ENCODE data around the gene WDFY4. TPM values are rescaled to one million over a fixed set of nuclear protein-coding genes. Genes with fewer than 3 reads are reported as not detected.

Gene WDFY4
- total and polyA plus RNA-seq, 2 experiments from 2014 or later = not detected

DNA sequence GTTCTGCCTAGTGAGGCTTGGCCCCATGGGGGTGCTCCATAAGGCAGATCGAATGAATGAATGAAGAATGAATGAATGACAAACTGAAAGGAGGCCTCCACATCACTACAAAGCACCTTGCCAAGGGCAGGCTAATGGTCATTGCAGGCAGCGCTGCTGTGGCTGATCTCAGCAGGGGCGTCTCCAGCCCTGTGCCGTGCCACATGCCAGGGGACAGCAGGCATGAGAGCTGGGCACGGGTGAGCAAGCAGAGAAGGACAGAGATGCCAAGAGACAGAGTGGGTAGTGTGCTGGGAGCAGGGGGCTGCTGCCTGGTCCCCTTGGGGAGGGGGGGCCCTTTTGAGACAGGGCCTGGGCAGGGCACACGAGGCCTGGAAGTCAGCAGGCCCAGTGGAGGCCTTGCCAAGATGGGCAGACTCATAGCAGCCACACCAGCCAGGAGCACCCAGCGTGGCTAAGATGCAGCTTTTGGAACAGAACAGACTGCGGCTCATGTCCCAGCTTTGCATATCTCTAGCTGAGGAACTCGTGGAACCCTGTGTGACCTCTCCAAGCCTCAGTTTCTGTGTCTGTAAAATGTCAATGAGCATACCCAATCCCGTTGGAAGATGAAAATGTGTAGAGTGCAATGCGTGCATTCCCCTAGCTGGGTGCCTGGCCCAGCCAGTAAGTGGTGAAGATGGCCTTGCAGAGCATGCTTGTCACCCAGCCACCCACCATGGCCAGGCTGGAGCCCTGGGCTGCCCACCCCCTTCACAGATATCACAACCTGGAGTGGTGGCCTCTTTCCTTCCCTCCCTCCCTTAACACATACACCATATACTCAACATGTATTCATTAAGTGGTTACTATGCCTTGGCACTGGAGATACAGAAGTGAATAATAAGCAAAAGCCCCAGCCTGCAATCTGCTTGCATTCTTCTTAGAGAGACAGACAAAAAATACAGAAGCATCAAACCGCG is 316.0 kb downstream of the WDFY4 start:
- 0 out of 2 replicates have a peak, but pooled peaks cover 8% of the 10 kb centered on the region for H3K27me3 ChIP-seq (replicated peaks; ENCODE audit: insufficient read depth)
- H3K9me2 ChIP-seq (ENCODE audit: insufficient read depth) = no peaks in the 10 kb centered on the region
- H2AFZ ChIP-seq = no peak overlapping the region
- no peak overlapping the region for H3K27ac ChIP-seq
- no peaks in the 10 kb centered on the region for H4K20me1 ChIP-seq (ENCODE audit: insufficient read depth)
- H3K4me1 ChIP-seq (ENCODE audit: insufficient read depth) = no peaks in the 10 kb centered on the region
- no peaks in the 10 kb centered on the region for H3K79me2 ChIP-seq (ENCODE audit: insufficient read depth)
- WGBS, 2 experiments (ENCODE audit: low coverage in 1 of 2, low lambda C conversion rate in 2 of 2, missing lambda C conversion rate in 2 of 2) = 66 to 67% methylated on average over 13 of the region's 13 CpGs
- H3K9me3 ChIP-seq (ENCODE audit: low read depth) = no peaks in the 10 kb centered on the region
- no peaks in the 10 kb centered on the region for H3F3A ChIP-seq (ENCODE audit: insufficient read depth)
- H3K4me3 ChIP-seq = no peak overlapping the region
- no peak overlapping the region for H3K9ac ChIP-seq
- DNase-seq = no peak
- TF ChIP-seq EZH2 (IDR thresholded peaks at IDR 0.05; ENCODE audit: insufficient read depth, poor library complexity, severe bottlenecking) = no peak
- TF ChIP-seq EZH2phosphoT487 (IDR thresholded peaks at IDR 0.05; ENCODE audit: insufficient read depth, low read depth) = no peak
- H3K36me3 ChIP-seq (ENCODE audit: low read depth) = no peaks in the 10 kb centered on the region
- in situ Hi-C loops (cut with MboI) = no loop called here
- no peak overlapping the region for H3K4me2 ChIP-seq (ENCODE audit: unreplicated experiment)

DNA sequence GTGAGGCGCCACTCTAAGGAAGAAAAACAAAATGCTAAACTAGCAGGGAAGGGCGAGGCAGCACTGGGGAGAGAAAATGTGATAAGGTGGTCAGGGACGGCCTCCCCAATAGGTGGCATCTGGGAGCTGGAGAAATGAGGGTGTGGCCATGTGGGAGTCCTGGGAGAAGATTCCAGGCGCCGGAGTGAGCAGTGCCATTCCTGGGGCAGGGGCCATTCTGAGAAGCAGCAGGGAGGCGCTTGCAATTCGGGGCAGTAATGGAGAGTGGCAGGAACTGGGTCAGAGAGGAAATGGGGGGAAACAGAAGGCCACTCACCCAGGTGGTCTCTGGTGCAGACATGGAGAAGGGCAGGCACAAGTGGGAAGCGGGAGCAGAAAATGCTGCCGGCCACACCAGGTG is 316.7 kb downstream of the WDFY4 start:
- Histone ChIP-seq H3F3A (ENCODE audit: insufficient read depth) (no peaks in the 10 kb centered on the region), H3K79me2 (ENCODE audit: insufficient read depth) (no peaks in the 10 kb centered on the region), H3K9ac (no peak overlapping the region), H3K27ac (no peak overlapping the region), H4K20me1 (ENCODE audit: insufficient read depth) (no peaks in the 10 kb centered on the region), H3K4me3 (no peak overlapping the region), H3K27me3 (replicated peaks; ENCODE audit: insufficient read depth) (0 out of 2 replicates have a peak, but pooled peaks cover 8% of the 10 kb centered on the region), H3K4me2 (ENCODE audit: unreplicated experiment) (no peak overlapping the region), H2AFZ (no peak overlapping the region), H3K4me1 (ENCODE audit: insufficient read depth) (no peaks in the 10 kb centered on the region), H3K9me2 (ENCODE audit: insufficient read depth) (no peaks in the 10 kb centered on the region), H3K9me3 (ENCODE audit: low read depth) (no peaks in the 10 kb centered on the region), H3K36me3 (ENCODE audit: low read depth) (no peaks in the 10 kb centered on the region)
- TF ChIP-seq EZH2 (IDR thresholded peaks at IDR 0.05; ENCODE audit: insufficient read depth, poor library complexity, severe bottlenecking) (no peak), EZH2phosphoT487 (IDR thresholded peaks at IDR 0.05; ENCODE audit: insufficient read depth, low read depth) (no peak)
- 91% methylated on average over 7 to 9 of the region's 9 CpGs for WGBS, 2 experiments (ENCODE audit: low coverage in 1 of 2, low lambda C conversion rate in 2 of 2, missing lambda C conversion rate in 2 of 2)
- in situ Hi-C loops (cut with MboI) = no loop called here
- no peak for DNase-seq

DNA sequence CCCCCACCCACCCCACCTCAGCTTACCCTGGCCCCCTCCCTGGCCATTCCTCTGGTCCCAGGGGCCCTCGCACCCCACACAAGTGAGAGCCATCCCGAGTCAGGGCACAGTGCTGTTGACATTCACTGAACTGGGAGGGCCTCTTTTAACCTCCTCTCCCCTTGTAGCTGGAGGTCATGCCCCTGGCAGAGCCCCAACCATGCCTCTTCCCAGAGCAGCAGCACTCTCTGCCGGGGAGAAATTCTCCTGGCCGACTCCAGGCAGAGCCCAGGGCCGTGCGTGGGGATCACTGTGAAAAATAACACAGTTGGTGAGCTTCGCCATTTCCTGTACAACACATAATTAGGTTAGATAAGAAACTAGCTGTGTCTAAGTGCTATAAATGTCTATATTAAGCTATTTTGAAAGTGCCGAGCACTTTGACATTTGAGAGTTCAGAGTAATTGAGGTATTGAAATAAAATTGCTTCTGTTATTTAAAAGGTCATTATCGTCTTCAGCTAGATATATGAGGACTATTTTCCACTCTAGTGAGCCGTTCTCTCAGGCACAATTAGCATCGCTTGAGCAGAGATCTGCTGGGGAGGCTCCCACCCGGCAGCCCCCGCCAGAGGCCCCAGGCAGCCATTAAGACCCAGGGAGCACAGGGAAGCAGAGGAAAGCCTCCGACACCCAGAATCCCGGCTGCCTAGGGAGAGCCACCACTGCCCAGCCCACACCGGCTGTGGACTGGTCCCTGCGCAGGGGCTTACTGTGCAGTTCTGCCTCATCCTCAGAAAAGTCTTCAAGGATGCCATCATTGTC is 317.4 kb downstream of the WDFY4 start:
- H3K27me3 ChIP-seq (replicated peaks; ENCODE audit: insufficient read depth) = 0 out of 2 replicates have a peak, but pooled peaks cover 8% of the 10 kb centered on the region
- H3K4me3 ChIP-seq = no peak overlapping the region
- DNase-seq = no peak
- no peak overlapping the region for H3K27ac ChIP-seq
- no peaks in the 10 kb centered on the region for H3K4me1 ChIP-seq (ENCODE audit: insufficient read depth)
- TF ChIP-seq EZH2phosphoT487 (IDR thresholded peaks at IDR 0.05; ENCODE audit: insufficient read depth, low read depth) (no peak), EZH2 (IDR thresholded peaks at IDR 0.05; ENCODE audit: insufficient read depth, poor library complexity, severe bottlenecking) (no peak)
- H3K36me3 ChIP-seq (ENCODE audit: low read depth) = no peaks in the 10 kb centered on the region
- in situ Hi-C loops (cut with MboI) = no loop called here
- no peak overlapping the region for H3K9ac ChIP-seq
- no peak overlapping the region for H2AFZ ChIP-seq
- H4K20me1 ChIP-seq (ENCODE audit: insufficient read depth) = no peaks in the 10 kb centered on the region
- 72 to 73% methylated on average over 17 of the region's 17 CpGs for WGBS, 2 experiments (ENCODE audit: low coverage in 1 of 2, low lambda C conversion rate in 2 of 2, missing lambda C conversion rate in 2 of 2)
- no peaks in the 10 kb centered on the region for H3K9me2 ChIP-seq (ENCODE audit: insufficient read depth)
- no peaks in the 10 kb centered on the region for H3K9me3 ChIP-seq (ENCODE audit: low read depth)
- H3K4me2 ChIP-seq (ENCODE audit: unreplicated experiment) = no peak overlapping the region
- no peaks in the 10 kb centered on the region for H3K79me2 ChIP-seq (ENCODE audit: insufficient read depth)
- no peaks in the 10 kb centered on the region for H3F3A ChIP-seq (ENCODE audit: insufficient read depth)

DNA sequence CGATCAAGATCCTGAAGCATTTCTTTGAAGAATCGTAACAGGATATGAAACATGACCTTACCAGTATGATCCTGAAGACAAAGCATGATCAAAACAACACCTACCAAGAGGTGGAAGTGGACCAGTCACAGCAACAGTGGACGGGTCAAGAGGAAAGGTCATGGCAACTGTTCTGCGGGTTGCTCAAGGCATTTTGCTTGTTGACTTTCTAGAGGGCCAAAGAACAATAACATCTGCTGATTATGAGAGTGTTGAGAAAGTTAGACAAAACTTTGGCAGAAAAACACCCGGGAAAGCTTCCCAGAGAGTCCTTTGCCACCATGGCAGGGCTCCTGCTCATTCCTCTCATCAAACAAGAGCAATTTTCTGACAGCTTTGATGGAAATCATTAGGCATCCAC is 320.6 kb downstream of the WDFY4 start:
- no peak overlapping the region for H3K4me3 ChIP-seq
- DNase-seq = no peak
- H3K4me1 ChIP-seq (ENCODE audit: insufficient read depth) = no peaks in the 10 kb centered on the region
- H3K36me3 ChIP-seq (ENCODE audit: low read depth) = no peaks in the 10 kb centered on the region
- H3K9me2 ChIP-seq (ENCODE audit: insufficient read depth) = no peaks in the 10 kb centered on the region
- TF ChIP-seq EZH2 (IDR thresholded peaks at IDR 0.05; ENCODE audit: insufficient read depth, poor library complexity, severe bottlenecking) = no peak
- TF ChIP-seq EZH2phosphoT487 (IDR thresholded peaks at IDR 0.05; ENCODE audit: insufficient read depth, low read depth) = no peak
- in situ Hi-C loops (cut with MboI) = no loop called here
- no peaks in the 10 kb centered on the region for H3K27me3 ChIP-seq (replicated peaks; ENCODE audit: insufficient read depth)
- H3K79me2 ChIP-seq (ENCODE audit: insufficient read depth) = no peaks in the 10 kb centered on the region
- no peak overlapping the region for H3K27ac ChIP-seq
- H3K9ac ChIP-seq = no peak overlapping the region
- no peaks in the 10 kb centered on the region for H3K9me3 ChIP-seq (ENCODE audit: low read depth)
- 24 to 26% methylated on average over 5 of the region's 5 CpGs for WGBS, 2 experiments (ENCODE audit: low coverage in 1 of 2, low lambda C conversion rate in 2 of 2, missing lambda C conversion rate in 2 of 2)
- H2AFZ ChIP-seq = no peak overlapping the region
- H3F3A ChIP-seq (ENCODE audit: insufficient read depth) = no peaks in the 10 kb centered on the region
- H4K20me1 ChIP-seq (ENCODE audit: insufficient read depth) = no peaks in the 10 kb centered on the region
- no peak overlapping the region for H3K4me2 ChIP-seq (ENCODE audit: unreplicated experiment)
